GM21381 (cell line): ENCODE measurements around the gene TRAK1.
A peak's percentile ranks its signal among the peaks of the same experiment; 100 is the strongest.

Experiments used
- ATAC-seq: cut with Tn5 transposase; IDR thresholded peaks from one replicate; pipeline ENCODE4 v1.9.1; 2021; ENCODE audit warnings: mild to moderate bottlenecking, moderate library complexity; ENCODE audit not compliant: unreplicated experiment

The TRAK1 gene

DNA sequence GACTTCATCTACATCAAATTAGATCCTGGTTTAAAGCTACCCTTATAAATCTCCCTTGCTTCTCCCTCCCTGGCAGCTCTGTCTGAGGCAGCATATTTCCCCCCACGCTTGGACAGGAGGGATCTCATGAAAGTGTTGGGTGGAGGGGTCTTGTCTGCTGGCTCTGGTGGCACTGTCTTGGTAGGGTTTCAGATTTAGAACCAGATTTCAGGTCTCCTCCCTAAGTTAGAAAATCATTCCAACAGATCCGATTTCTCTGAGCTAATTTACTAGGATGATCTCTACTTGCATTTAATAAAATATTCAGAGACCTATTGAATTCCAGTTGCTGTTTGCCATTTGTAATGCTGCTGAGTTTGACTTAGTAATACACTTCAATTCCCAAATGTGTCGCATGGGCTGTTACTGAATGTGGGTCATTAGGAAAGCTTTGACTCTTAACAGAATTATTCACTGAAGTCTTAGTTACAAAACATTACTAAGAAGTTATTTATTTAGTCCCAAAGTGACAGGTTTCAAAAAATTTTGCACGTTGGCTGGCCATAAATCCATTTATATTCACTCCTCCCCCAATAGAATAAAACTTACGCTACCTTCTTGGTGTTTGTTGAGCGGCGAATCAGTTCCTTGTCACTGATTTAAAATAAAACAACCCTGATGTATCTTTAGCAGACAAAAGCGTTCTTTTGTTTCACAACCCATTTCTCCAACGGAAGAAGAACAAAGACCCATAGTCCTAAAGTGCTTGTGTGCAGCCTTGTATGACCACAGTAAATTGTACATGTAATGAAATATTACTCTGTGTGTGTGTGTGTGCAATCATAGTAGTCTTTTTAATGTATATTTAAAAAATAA is 84.5 kb downstream of the TRAK1 start:
- ATAC-seq = no peak

- ATAC-seq = no peak
Observed at GRCh38 chr3:42176242-42177034, 85.3 kb downstream of the TRAK1 start.

DNA sequence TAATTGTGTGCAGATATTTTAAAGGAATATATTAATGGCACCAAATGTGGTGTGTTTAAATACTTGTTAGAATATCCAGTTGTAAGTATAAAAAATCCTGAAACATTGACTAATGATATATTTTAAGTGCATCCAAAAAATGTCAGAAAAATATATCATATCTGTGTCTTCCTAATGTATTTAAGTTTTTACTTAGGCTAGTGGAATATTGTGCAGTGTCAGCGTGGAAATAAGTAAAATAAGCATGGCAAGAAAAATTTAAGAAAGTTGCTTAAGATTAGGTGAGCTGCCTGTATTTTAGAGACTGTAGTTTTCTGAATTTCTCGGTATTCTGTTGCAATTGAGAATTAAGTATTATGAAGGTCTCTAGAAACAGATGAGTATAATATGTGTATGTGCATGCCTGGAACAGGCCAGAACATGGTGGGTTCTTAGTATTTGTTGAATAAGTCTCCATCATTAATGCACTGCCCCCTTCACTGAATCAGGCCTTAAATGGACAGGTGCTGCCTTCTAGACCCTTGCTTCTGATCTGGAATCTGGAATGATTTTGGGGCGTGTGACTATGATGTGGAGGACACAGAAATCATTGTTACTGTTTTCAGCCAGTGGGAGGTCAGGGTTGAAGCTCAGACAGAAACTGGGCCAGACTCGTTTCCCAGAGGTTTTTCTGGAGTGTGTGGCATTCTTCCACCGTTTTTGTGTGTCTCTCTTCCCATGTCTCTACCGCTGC is 86.1 kb downstream of the TRAK1 start:
- ATAC-seq = no peak

- no peak for ATAC-seq
Observed at GRCh38 chr3:42177801-42178150, 86.6 kb downstream of the TRAK1 start.

- no peak for ATAC-seq
Observed at GRCh38 chr3:42179110-42179725, 88.1 kb downstream of the TRAK1 start.

DNA sequence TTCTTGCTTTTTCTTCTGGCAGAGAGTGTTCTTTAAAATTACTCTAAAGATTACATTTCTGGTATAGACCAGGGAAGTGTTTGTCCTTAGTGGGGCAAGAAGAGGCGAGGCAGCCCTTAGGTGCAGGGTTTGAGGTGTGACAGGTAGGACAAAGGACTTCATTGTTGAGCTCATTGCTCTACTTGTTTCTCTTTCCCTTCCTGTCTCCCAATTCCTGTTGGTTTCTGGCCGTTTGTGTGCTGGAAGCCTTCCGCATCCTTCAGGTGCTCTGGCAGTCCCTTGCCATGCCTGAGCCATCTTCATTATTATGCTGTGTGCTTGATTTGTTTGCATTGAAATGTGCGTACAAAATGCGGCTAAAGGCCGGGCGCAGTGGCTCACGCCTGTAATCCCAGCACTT is 89.7 kb downstream of the TRAK1 start:
- no peak for ATAC-seq

GRCh38 chr3:42182555-42182954 is 91.4 kb downstream of the TRAK1 start:
- no peak for ATAC-seq

DNA sequence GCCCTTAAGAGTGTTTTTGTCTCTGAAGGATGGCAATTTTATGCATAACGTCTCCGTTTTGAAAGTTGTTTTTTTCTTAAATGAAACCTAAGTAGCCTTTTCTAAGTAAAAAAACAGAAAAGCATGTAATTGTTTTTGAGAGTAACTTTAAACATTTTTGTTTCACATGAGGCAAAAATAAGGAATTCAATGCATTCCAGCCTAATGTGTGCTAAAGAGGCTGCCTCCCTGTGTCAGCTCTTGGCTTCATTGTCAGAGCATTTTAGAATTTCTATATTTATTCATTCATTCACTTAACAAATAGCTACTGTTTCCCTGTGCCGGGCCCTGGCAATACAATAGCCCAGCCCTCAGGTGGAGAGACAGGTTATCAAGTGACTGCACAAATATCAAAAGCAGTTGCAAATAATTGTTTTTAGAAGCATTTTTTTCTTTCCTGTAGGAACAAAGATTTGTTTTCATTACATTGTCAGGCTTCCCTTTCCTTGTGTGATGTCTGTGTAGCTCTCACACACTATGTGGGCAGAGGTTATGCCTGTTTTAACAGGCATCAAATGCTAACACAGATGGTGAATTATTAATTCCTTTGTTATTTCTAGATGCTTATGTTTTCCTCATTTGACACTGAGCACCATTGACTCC is 93.0 kb downstream of the TRAK1 start:
- ATAC-seq = no peak

GRCh38 chr3:42184651-42185443 is 93.7 kb downstream of the TRAK1 start:
- ATAC-seq = no peak

- no peak for ATAC-seq
Observed at GRCh38 chr3:42187936-42188335, 96.8 kb downstream of the TRAK1 start.

GRCh38 chr3:42188376-42188775 is 97.2 kb downstream of the TRAK1 start:
- ATAC-seq = no peak

GRCh38 chr3:42189001-42189460 is 97.9 kb downstream of the TRAK1 start:
- no peak for ATAC-seq

DNA sequence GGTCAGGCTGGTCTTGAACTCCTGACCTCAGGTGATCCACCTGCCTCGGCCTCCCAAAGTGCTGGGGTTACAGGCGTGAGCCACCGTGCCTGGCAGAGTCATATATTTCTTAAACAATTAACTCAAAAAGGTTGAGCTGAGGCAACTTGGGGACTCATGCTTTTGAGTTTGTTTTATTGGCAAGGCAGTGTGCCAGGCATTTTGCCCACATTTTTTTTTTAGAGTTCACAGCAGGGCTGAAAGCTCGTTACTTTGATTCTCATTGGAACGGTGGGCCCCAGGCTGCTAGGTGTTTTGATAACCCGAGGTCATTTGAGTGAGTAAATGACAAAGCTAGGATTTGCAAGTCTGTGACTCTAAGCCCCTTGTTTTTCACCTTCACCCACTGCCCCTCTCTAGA is 98.6 kb downstream of the TRAK1 start:
- no peak for ATAC-seq

DNA sequence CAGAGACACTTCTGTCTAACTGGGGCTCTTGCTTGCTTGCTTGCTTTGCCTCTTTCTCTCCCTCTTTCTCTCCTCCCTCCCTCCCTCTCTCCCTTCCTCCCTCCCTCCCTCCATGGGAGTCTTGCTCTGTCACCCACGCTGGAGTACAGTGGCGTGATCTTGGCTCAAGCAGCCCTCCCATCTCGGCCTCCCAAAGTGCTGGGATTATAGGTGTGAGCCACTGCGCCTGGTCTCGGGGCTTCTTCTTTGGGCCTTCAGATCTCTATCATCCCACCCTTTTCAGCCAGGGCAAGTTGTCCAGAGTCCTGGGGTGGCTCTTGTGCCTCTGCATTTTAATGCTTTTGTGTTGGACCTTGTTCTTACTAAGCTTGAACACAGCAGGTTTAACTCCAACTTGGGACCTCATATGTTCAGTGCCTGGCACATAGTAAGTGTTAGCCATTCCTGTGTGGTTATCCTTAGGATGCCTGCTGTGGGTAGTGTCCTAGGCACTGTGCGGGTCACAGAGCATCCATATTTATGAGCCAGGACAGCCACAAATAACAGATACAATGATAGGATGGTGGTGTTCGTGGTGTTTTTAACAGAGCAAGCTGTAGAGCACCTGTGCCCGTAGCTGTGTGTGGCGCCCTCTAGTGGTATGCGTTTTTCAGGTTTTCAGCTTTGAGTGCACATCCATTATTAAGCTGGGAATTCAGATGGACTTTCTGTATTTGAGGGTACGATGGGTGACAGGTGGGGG is 99.7 kb downstream of the TRAK1 start:
- no peak for ATAC-seq

- no peak for ATAC-seq
Observed at GRCh38 chr3:42191443-42191747, 100.2 kb downstream of the TRAK1 start.

DNA sequence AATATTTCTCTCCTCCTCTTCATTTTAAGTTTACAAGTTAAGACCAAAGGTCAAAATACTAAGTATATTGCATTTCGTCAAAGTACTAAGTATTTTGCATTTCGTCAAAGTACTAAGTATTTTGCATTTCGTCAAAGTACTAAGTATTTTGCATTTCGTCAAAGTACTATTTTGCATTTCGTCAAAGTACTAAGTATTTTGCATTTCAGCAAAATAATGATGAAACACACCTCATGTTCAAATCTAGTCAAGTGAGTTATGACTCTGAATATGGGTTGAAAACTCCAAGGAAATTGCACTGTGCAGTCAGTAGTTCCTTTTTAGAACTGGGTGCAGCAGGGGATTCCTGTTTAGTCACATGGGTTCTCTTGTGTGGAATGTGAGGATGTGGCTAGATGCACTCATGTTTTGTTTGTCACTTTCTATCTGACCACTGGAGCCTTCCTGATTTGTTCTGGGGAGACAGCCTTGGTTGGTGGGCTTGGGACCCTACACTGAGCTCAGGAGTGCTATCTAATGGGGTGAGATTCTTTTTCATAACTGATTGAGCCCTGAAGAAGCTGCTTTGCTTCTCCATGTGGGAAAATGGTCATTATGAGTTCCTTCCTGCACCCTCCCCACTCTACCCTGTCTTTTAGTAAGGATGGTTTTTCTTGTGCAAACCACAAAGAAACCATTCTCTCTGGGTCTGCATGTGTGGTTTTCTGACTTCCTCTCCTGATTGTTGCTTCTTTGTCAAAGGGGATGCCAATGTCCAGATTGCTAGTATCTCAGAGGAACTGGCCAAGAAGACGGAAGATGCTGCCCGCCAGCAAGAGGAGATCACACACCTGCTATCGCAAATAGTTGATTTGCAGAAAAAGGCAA is 101.4 kb downstream of the TRAK1 start:
- peak; percentile 48 for ATAC-seq

- ATAC-seq = no peak
Observed at GRCh38 chr3:42194943-42195510, 103.9 kb downstream of the TRAK1 start.

DNA sequence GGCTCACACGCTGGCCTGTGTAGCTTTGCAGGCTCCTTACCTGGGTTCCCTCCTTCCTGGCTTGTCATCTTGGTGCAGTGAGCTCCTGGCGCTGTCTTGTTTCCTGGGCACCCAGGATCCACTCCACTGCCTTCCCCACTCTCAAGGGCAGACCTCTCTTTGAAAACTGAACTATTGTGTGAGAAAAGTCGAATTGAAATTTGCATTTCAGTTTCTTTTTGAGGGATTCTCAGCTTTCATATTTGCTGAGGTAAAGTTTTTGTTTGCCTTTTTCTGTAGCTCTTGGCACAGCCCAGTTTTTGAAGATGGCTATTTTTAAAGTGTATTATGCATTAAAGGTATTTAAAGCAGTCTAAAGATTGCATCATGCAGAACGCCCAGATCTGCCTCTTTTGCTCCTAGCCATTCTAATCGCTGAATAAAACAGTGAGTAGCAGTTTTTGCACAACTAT is 104.7 kb downstream of the TRAK1 start:
- peak; percentile 64 for ATAC-seq
